Peyer's patch (tissue), 4 donors: Measurements from ENCODE around the gene BCKDHA.

Source experiments
- POLR2A ChIP-seq, 2 donors: fragments of 450-650 bp; IDR thresholded peaks; one replicate each; pipeline ENCODE4 v1.5.1; 2017; ENCODE audit warnings: antibody characterized with exemption in 2 of 2, mild to moderate bottlenecking in 2 of 2, moderate library complexity in 2 of 2
- TF ChIP-seq, protein P1 (sequence below), 6 experiments: fragments of 450-650 bp in 4 of 6; fragments of 200-600 bp in 2 of 6; sonication (generic) in 1 of 6; IDR thresholded peaks; one replicate each; pipeline ENCODE4 v1.5.1; 2017 to 2019; ENCODE audit warnings: antibody characterized with exemption in 6 of 6, mild to moderate bottlenecking in 3 of 6, moderate library complexity in 1 of 6

- TF ChIP-seq, protein P1, sequence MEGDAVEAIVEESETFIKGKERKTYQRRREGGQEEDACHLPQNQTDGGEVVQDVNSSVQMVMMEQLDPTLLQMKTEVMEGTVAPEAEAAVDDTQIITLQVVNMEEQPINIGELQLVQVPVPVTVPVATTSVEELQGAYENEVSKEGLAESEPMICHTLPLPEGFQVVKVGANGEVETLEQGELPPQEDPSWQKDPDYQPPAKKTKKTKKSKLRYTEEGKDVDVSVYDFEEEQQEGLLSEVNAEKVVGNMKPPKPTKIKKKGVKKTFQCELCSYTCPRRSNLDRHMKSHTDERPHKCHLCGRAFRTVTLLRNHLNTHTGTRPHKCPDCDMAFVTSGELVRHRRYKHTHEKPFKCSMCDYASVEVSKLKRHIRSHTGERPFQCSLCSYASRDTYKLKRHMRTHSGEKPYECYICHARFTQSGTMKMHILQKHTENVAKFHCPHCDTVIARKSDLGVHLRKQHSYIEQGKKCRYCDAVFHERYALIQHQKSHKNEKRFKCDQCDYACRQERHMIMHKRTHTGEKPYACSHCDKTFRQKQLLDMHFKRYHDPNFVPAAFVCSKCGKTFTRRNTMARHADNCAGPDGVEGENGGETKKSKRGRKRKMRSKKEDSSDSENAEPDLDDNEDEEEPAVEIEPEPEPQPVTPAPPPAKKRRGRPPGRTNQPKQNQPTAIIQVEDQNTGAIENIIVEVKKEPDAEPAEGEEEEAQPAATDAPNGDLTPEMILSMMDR (IDR thresholded peaks at IDR 0.05), result no peak
- TF ChIP-seq POLR2A (IDR thresholded peaks at IDR 0.05), result no peak
These were observed 17.5 kb downstream of the BCKDHA start for GRCh38 chr19:41415154-41415571.
